HFFc6 (cell line): ENCODE results near the gene RASIP1. TPM values are rescaled to one million over a fixed set of nuclear protein-coding genes. Genes with fewer than 3 reads are reported as not detected.
A peak's percentile ranks its signal among the peaks of the same experiment; 100 is the strongest.

Source experiments
- DNase-seq: peaks from one replicate; pipeline ENCODE4 v3.0.0-alpha.2; 2018
- H3K27ac Mint-ChIP-seq: 2 replicates; pipeline ENCODE4 v1.8.0; 2020; ENCODE audit warnings: mild to moderate bottlenecking, mixed read lengths
- H3K27me3 Mint-ChIP-seq: 2 replicates; pipeline ENCODE4 v1.8.0; 2021; ENCODE audit warnings: mild to moderate bottlenecking, moderate library complexity, mixed read lengths; ENCODE audit not compliant: insufficient read depth
- H3K36me3 Mint-ChIP-seq: 2 replicates; pipeline ENCODE4 v1.8.0; 2021; ENCODE audit warnings: low read depth, mixed read lengths
- H3K4me1 Mint-ChIP-seq: 2 replicates; pipeline ENCODE4 v1.8.0; 2020; ENCODE audit warnings: low read depth, mixed read lengths
- H3K4me3 Mint-ChIP-seq: 2 replicates; pipeline ENCODE4 v1.8.0; 2020; ENCODE audit warnings: mild to moderate bottlenecking, moderate library complexity, mixed read lengths
- H3K9me3 Mint-ChIP-seq: 2 replicates; pipeline ENCODE4 v1.8.0; 2020; ENCODE audit warnings: mild to moderate bottlenecking, mixed read lengths
- total RNA-seq, 6 experiments: library from RNA; stranded (reverse); fragmentation: NEBNext Ultra II Directional; extraction: Animal tissue kit (Norgen Biotek cat#: 25700); gene quantifications; 2 replicates in 1 of 6; 3 replicates in 5 of 6; pipeline ENCODE4 v1.2.3, GENCODE V29; 2021
- TF ChIP-seq, protein P1 (sequence below): fragments of 200-600 bp; sonication (generic); IDR thresholded peaks from 2 replicates; pipeline ENCODE4 v1.5.0; 2021; ENCODE audit warnings: antibody characterized with exemption, mild to moderate bottlenecking

The RASIP1 gene
- total RNA-seq, 6 experiments from 2014 or later: 0.07 TPM; not detected in 5

DNA sequence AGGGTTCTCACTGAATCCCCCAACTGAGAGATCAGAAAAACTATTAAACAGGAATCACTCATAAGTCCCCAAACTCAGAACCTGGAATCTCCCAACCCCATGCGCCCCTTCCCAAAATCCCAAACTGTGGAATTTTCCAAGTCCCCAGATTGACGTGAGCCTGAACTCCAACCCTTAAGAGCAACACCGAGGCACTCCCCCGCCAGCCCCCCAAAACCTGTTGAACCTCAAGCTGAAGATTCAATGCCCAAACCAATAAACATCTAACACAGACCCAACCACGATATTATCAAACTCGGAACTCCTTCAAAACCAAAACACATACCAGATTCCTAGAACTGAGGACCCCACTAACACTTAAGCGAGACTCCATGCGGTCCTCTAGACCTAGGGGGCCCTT is 5.7 kb upstream of the RASIP1 start:
- Mint-ChIP-seq H3K4me3 (no peak overlapping the region; the same call in 1 of the 2 replicates), H3K27me3 (peaks cover 12% of the 10 kb centered on the region; the same call in 1 of the 2 replicates), H3K9me3 (no peaks in the 10 kb centered on the region; the same call in 1 of the 2 replicates), H3K36me3 (peaks cover 5% of the 10 kb centered on the region; the same call in 1 of the 2 replicates), H3K4me1 (no peaks in the 10 kb centered on the region), H3K27ac (no peak overlapping the region)
- TF ChIP-seq, protein P1, sequence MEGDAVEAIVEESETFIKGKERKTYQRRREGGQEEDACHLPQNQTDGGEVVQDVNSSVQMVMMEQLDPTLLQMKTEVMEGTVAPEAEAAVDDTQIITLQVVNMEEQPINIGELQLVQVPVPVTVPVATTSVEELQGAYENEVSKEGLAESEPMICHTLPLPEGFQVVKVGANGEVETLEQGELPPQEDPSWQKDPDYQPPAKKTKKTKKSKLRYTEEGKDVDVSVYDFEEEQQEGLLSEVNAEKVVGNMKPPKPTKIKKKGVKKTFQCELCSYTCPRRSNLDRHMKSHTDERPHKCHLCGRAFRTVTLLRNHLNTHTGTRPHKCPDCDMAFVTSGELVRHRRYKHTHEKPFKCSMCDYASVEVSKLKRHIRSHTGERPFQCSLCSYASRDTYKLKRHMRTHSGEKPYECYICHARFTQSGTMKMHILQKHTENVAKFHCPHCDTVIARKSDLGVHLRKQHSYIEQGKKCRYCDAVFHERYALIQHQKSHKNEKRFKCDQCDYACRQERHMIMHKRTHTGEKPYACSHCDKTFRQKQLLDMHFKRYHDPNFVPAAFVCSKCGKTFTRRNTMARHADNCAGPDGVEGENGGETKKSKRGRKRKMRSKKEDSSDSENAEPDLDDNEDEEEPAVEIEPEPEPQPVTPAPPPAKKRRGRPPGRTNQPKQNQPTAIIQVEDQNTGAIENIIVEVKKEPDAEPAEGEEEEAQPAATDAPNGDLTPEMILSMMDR: no peak
- DNase-seq: no peak

GRCh38 chr19:48745208-48745995 is 5.0 kb upstream of the RASIP1 start:
- Mint-ChIP-seq H3K36me3 (peaks cover 5% of the 10 kb centered on the region; the same call in 1 of the 2 replicates), H3K27ac (no peak overlapping the region), H3K27me3 (peaks cover 11% of the 10 kb centered on the region; the same call in 1 of the 2 replicates), H3K4me1 (no peaks in the 10 kb centered on the region), H3K9me3 (no peaks in the 10 kb centered on the region; the same call in 1 of the 2 replicates), H3K4me3 (no peak overlapping the region)
- TF ChIP-seq, protein P1: no peak
- peak; percentile 61 for DNase-seq

DNA sequence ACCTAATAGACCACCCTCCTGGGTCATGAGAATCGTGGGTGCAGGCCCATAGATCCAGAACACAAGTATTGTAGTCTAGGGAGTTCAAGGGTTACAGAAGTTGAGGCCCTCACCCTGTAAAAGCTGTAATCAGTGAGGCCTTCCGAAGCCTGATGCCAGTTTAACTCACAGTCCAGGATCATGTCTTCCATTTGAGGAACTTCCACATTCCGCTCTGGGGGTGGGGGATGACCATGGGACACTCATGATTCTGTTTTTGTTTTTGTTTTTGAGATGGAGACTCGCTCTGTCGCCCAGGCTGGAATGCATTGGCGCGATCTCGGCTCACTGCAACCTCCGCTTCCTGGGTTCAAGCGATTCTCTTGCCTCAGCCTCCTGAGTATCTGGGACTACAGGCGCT is 1.7 kb upstream of the RASIP1 start:
- Mint-ChIP-seq H3K27ac (no peak overlapping the region), H3K36me3 (peaks cover 5% of the 10 kb centered on the region; the same call in 1 of the 2 replicates), H3K4me3 (no peak overlapping the region), H3K9me3 (no peaks in the 10 kb centered on the region; the same call in 1 of the 2 replicates), H3K4me1 (no peaks in the 10 kb centered on the region), H3K27me3 (peaks cover 7% of the 10 kb centered on the region; the same call in 1 of the 2 replicates)
- TF ChIP-seq, protein P1: no peak
- no peak for DNase-seq

- peaks cover 8% of the 10 kb centered on the region for H3K27me3 Mint-ChIP-seq
- DNase-seq: no peak
- H3K9me3 Mint-ChIP-seq: no peaks in the 10 kb centered on the region; the same call in 1 of the 2 replicates
- no peak overlapping the region for H3K4me3 Mint-ChIP-seq
- H3K4me1 Mint-ChIP-seq: no peaks in the 10 kb centered on the region
- TF ChIP-seq, protein P1: no peak
- H3K27ac Mint-ChIP-seq: no peak overlapping the region
- peaks cover 5% of the 10 kb centered on the region; the same call in 1 of the 2 replicates for H3K36me3 Mint-ChIP-seq
Measured at GRCh38 chr19:48741129-48741999, 954 bp upstream of the RASIP1 start.

DNA sequence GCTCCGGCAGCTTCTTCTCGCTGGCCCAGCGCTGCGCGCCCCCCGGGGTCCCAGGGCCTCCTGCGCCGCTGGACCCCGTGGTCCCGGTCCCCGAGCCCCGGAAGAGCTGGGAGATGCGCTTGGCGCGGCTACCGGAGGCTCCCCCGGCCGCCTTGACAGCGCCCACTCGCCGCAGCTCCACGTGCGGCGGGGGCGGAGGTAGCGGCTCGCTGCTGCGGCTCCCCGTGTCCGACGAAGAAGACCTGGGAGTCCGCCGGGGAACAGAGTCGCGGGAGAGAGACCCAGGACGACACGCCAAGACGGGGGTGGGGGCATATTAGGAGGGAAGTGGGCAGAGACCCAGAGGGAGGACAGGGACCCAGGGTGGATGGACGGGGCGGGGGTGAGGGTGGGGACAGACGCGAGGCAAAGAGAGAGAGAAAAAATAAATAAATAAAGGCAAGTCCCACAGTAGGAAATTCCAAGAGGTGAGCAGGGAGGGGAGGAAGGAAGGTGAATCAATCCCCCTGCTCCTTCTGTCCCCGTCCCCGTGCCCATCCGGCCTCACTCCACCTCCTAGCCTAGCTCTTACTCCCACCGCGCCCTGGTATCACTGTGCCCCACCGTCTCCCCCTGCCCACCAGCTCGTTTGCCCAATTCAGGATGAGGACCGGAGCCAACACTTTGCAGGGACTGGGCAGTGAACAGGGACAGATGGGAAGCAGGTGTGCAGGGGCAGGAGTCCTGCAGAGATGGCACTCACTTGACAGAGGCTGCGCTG is 826 bp downstream of the RASIP1 start:
- Mint-ChIP-seq H3K27me3 (peaks cover 12% of the 10 kb centered on the region), H3K27ac (no peak overlapping the region), H3K9me3 (no peaks in the 10 kb centered on the region), H3K4me3 (no peak overlapping the region), H3K36me3 (no peaks in the 10 kb centered on the region), H3K4me1 (no peaks in the 10 kb centered on the region)
- DNase-seq: no peak
- TF ChIP-seq, protein P1: no peak
